ENCODE measurements around the gene RAB38. TPM values are rescaled to one million over a fixed set of nuclear protein-coding genes. Genes with fewer than 3 reads are reported as not detected.

Gene RAB38
- total and polyA plus RNA-seq, 10 of the 15 experiments (the other 5 are each of a cell fraction or from before 2014, with no cell fraction given): 8.4 to 30.5 (median 11.7) TPM

GRCh38 chr11:88164320-88164719 lies 10.9 kb downstream of the RAB38 start (continued):
- TF ChIP-seq IRF5 (IDR thresholded peaks at IDR 0.05; ENCODE audit: borderline replicate concordance) (no peak), CEBPZ (IDR thresholded peaks at IDR 0.05; ENCODE audit: low read depth, low read length) (no peak), WRNIP1 (IDR thresholded peaks at IDR 0.05; ENCODE audit: borderline replicate concordance, low read depth, low read length) (no peak), ATF3 (IDR thresholded peaks at IDR 0.05; ENCODE audit: borderline replicate concordance, extremely low read depth, low read depth, low read length) (no peak), ZBTB40 (IDR thresholded peaks at IDR 0.05; ENCODE audit: borderline replicate concordance) (no peak), TCF7 (IDR thresholded peaks at IDR 0.05; ENCODE audit: borderline replicate concordance) (no peak), ZBED1 (IDR thresholded peaks at IDR 0.05; ENCODE audit: borderline replicate concordance) (no peak), SRF (IDR thresholded peaks at IDR 0.05; ENCODE audit: low read depth in 2 of 2, low read length in 2 of 2) (no peak), SMAD1 (IDR thresholded peaks at IDR 0.05; ENCODE audit: low read depth, partially characterized antibody) (no peak), ZNF24 (IDR thresholded peaks at IDR 0.05) (no peak), MXI1 (IDR thresholded peaks at IDR 0.05; ENCODE audit: low read depth, low read length) (no peak), SIN3A (IDR thresholded peaks at IDR 0.05; ENCODE audit: low read depth, low read length) (no peak), FOXK2 (IDR thresholded peaks at IDR 0.05) (no peak), ZNF592 (IDR thresholded peaks at IDR 0.05) (no peak)
